GM19193 (cell line): Measurements from ENCODE around the gene MTMR3.

Source experiments
- POLR2A ChIP-seq: IDR thresholded peaks from 4 replicates; pipeline ENCODE4 v1.6.1; 2011; ENCODE audit not compliant: insufficient read depth, insufficient read length; ENCODE audit errors: extremely low read depth

Gene MTMR3

DNA sequence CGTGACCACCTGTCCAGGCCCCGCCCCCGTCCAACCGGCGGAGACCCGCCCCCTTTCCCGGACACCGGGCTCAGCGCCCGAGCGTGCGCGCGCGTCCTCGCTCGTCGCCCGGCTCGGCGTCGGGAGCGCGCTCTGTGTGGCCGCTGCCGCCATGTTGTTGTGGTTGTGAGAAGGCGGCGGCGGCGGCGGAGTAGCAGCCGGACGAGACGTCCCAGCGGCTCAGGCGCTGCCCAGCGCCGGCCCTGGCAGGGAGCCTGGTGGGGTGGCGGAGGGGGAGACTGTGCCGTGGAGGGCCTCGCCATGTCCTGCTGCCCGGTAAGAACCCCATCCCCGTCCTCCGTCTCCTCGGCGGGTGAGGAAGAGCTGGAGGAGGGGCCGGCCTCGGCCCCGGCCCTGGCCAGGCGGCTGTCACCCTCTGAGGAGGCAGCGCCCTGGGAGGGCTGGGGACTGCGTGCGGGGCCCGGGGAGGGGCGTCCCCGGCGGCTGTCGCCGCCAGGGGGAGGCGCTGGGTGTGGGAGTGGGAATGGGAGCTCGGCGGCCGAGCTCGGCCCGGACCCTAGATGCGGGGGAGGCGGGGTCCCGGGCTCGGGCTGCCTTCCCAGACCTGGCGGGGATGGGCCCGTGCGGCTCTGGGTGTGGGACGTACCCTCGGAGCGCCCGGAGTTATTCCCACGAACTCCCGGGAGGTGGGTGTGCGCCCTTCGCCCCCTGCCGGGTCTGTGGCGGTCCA is at the start of gene MTMR3:
Gene MTMR3, plus strand, starts transcription at position 130 of the 730 bp plus-strand sequence. CDS start 87,886 bp downstream, outside the sequence.
- TF ChIP-seq POLR2A = peak; percentile 67

DNA sequence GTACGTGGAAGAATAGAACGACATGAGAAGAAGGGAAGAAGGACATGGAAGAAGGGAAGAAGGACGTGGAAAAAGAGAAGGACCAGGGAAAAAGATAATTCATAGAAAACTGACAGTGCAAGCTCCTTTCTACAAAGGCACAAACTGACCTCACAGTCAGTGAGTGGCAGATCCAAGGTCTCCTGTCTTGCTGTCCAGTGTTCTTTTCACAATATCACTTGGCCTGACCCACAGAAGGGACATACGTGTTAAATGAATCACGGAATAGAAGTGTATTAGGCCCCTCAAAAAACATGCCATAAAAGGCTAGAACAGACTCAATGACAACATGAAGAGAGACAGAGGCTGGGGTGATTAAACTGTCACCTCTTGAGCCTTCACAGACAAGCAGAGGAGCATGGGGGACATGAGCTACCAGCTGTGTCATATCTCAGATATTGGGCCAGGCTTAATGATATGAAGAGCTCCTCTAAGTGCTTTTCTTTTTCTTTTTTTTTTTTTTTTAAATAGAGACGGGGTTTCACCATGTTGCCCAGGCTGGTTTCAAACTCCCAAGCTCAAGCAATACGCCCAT is 49.5 kb upstream of the MTMR3 start:
- no peak for TF ChIP-seq POLR2A

DNA sequence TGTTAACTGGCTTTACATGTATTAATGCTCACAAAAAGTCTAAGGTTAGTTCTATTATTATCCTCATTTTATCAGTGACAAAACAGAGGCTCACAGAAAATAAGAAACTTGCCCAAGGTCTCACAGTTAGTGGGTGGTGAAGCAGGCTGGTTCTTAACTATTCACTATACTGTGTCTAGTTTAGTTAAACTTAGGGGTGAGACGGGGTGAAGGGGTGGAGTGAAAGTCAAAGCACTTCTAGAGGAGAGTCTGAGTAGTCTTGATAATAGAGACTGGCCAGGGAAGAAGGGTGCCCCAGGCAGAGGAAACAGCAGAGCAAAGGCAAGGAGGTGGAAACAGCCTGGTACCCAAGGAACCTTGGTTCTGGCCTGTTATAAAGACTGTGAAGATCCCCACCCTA is 48.9 kb upstream of the MTMR3 start:
- no peak for TF ChIP-seq POLR2A

DNA sequence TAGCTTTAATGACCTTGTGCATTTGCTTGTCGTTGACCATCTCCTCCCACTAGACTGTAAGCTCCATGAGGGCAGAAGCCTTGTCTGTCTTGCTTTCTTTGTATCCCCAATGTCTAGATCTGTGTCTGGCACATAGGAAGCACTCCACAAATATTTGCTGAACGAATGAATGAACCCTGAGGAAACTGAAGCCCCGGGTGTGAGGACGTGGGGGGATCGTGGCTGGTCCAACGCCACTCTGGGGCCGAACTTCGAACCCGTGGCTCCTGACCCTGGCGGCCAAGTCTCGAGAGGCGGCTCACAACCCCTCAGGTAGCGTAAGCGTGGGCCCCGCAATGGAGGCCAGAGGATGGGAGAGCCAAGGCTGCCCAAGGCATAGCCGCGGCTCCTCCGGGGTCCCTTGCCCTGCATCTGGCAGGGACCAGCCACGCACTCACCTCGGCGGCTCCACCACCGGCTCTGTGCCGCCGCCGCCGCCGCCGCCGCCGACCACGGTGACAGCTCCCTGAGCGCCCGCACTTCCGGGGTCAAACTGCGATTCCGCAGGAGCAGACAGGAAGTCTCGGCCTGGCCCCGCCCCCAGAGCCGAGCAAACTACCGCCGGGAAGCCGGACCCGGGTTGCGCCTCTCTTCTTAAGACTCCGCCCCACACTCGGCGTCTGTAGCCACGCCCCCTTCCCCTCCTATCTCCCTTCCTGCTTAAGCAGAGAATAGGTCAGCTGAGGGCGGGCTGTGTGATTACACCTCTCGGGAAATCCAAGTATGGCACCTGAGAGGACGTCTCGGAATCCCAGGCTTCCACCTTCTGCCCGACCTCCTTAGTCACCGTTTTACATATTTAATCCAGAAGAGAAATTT is 45.0 kb upstream of the MTMR3 start, which contains the start of gene ASCC2:
Gene ASCC2, minus strand, starts transcription at position 534 of the 858 bp plus-strand sequence. CDS start 5,949 bp downstream, outside the sequence.
- peak; percentile 81 for TF ChIP-seq POLR2A

DNA sequence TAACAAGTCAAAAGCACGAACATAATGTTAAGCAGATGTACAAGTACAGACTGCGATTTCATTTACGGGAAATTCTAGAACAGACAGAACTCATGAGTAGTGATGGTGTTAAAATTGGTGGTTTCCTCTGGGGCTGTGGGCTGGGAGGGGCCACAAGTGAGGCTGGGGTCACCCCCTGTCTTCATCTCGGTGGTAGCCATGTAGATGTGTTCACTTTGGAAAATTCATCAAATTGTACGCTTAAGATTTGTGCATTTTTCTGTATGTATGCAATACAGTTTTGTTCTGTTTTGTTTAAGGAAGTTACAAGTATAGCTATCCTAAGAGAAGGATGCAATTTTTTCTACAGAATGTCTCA is 44.4 kb upstream of the MTMR3 start:
- TF ChIP-seq POLR2A = no peak

DNA sequence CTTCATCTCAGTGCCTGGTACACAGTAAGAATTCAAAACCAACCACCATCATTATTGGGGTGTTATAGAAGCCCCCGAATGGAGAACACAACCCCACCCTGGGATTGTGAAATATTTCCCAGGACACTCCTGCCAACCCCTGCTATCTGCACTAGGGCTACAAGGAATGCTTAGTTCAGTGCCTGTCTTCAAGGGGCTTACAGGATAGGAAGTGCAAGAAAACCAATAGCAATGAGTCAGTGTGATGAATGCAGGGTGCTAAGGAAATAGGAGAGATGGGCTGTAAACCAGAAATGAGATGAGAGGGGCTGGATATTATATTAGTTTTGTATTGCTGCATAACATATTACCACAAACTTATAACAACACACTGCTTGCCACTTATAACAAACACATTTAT is 43.9 kb upstream of the MTMR3 start:
- TF ChIP-seq POLR2A = no peak

DNA sequence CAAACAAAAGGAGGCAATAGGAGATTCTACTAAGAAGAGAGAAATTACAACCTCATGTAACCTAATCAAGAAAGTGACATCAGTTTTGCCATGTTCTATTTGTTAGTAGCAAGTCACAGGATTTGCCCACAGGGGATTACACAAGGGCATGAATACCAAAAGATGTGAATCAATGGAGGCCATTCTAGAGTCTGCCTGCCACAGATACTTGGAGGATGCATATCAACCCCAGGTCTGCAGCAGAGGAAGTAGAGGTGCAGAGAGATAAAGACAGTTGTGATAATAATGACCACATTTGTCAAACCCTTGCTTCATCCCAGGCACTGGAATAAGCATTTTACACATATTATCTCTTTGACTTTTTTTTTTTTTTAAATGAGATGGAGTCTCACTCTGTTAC is 42.5 kb upstream of the MTMR3 start:
- no peak for TF ChIP-seq POLR2A

DNA sequence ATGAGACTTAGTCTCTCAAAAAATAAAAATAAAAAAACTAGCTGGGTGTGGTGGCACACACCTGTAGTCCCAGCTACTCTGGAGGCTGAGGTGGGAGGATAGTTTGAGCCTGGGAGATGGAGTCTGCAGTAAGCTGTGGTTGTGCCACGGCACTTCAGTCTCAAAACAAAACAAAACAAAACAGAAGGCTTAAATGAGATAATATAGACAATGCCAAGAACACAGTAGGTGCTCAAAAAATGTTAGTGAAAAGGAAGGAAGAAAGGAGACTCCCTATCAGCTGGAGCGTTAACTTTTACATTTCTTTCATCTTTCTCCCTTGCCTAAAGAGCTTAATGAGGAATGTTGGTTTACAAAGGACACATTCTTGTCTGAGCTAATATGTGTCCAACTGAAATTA is 40.8 kb upstream of the MTMR3 start:
- no peak for TF ChIP-seq POLR2A

DNA sequence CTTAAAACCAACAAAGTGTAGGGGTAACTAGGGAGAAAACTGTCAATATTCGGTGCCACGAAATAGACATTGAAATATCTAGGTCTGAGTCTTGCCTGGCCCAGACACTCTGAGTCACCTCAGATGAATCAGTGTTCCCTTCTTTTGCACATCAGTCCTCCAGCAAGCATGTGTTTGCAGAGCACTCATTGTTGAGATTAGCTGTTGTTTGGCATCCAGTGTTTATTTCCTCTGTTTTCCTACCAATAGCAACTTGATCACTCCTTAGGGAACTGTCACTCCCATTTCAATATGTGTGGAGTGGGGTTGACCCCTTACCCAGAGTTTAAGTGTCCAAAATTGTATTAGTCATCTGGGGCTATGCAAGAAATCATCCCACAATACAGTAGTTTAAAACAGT is 40.2 kb upstream of the MTMR3 start:
- TF ChIP-seq POLR2A = no peak

DNA sequence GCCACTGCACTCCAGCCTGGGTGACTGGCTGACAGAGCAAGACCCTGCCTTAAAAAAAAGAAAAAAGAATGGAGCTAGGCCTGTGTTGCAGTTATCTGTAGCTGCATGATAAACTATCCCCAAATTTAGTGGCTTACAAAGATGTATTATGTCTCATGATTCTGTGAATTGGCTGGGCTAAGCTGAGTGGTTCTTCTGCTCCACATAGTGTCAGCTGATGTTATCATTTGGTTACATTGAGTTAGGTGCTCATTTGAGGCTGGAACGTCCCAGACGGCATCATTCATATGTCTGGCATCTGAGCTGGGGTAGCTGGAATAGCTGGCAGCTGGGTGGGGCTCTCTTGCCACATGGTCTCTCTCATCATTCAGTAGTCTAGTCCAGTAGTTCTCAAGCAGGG is 36.7 kb upstream of the MTMR3 start:
- TF ChIP-seq POLR2A = no peak

DNA sequence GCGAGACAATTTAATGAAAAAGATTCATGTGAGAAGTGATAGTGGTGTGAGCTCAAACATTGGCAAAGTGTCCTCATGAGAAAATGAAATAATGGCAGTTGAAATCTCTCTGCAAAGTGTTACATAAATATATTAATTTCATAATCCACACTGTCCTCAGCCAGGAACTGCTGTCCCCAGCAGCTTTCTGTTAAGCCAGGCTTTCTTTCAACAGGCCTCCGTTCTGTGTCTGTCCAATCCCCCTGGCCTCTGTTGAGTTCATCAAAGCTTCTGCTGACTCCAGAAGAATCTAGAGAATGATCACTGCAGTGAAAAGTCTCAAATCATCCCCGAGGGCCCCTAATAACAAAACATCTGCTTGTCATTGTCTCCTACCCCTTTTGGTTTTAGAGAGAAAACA is 34.9 kb upstream of the MTMR3 start:
- TF ChIP-seq POLR2A = no peak

DNA sequence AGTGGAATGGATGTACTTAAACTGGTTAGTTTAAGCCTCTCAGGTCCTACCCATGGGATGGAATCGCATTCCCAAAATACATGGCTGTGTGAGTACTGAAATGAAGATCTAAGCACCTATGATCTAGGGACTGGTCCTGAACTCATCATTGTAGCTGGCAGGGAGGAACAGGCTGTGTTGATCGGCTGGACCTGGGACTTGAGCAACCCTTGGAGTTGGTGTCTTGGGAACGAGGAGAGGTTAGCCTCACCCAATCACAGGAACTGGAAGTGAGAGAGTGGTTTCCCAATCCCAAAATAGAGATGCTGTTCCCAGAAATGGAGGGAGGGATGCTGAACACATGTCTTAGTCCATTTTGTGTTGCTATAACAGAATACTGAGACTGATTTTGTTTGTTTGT is 28.5 kb upstream of the MTMR3 start:
- TF ChIP-seq POLR2A = no peak

DNA sequence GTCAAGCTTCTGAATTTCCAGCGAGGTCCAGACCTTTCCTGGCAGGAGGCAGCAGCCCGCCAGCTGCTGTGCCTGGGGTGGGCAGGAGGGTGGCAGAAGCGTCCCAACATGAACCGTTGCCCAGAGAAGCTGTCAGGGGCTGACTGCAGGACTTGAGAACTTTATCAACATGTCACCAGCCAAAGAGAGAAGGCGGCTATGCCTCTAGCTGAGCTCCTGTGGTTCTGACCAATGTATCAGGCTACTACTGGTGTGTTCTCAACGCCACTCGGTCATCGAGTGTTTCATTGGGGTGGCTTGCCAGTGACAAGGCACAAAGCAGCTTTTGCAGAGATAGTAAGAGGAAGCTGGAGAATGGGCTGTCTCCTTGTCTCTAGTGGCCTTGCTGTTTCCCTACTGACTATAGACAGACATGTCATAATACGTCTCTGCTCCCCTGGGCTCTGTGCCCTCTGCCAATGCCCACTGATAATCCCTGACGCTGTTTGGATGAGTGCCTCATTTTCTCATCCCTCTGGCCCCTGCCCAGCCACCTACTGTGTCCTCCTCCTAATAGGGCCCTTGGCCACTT is 27.3 kb upstream of the MTMR3 start:
- TF ChIP-seq POLR2A = no peak

DNA sequence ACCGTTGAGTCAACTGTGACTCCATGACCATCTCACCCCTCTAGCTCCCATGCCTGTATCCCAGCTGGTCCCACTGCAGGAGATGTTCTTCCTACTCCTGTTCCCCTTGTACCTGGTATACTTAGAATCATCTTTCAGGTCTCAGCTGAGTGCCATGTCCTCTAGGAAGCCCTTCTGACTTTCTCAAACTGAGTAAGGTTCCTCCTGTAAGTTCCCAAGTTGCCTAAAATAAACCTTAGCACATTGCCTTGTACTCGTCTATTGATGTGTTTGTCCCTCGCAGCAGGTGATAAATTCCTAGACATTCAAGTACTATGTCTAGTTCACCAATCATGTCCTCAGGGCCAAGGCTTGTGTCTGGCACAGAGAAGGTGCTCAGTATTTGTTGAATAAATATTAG is 26.5 kb upstream of the MTMR3 start:
- TF ChIP-seq POLR2A = no peak
